Osteoblast (primary cell): ENCODE data around the gene B3GNT4. TPM values are rescaled to one million over a fixed set of nuclear protein-coding genes. Genes with fewer than 3 reads are reported as not detected.

Experiments
- DNase-seq: peaks from one replicate; pipeline ENCODE4 v3.0.0; 2011; ENCODE audit warnings: low spot score, mixed read lengths; ENCODE audit not compliant: insufficient read length; ENCODE audit errors: missing footprints
- H2AFZ ChIP-seq: 2 replicates; pipeline ENCODE4 v1.6.0; 2011; ENCODE audit warnings: mild to moderate bottlenecking, low read length
- H3K27ac ChIP-seq: 2 replicates; pipeline ENCODE4 v1.5.1; 2011; ENCODE audit warnings: mild to moderate bottlenecking, low read depth, low read length, moderate library complexity
- H3K27me3 ChIP-seq: 2 replicates; pipeline ENCODE4 v1.6.0; 2012; ENCODE audit warnings: mild to moderate bottlenecking, control low read depth, inconsistent platforms, low read length, moderate library complexity; ENCODE audit not compliant: insufficient read depth
- H3K36me3 ChIP-seq: 2 replicates; pipeline ENCODE4 v1.5.1; 2011; ENCODE audit warnings: mild to moderate bottlenecking, low read length, control low read depth, moderate library complexity; ENCODE audit not compliant: insufficient read depth
- H3K4me1 ChIP-seq: 2 replicates; pipeline ENCODE4 v1.5.1; 2011; ENCODE audit warnings: mild to moderate bottlenecking, low read length, control low read depth, moderate library complexity; ENCODE audit not compliant: insufficient read depth
- H3K4me2 ChIP-seq: 2 replicates; pipeline ENCODE4 v1.6.0; 2011; ENCODE audit warnings: mild to moderate bottlenecking, low read length; ENCODE audit not compliant: insufficient read depth
- H3K4me3 ChIP-seq: fragments of 200-600 bp; sonication (generic); 3 replicates; pipeline ENCODE4 v1.5.1; 2012; ENCODE audit warnings: mild to moderate bottlenecking, low read length, inconsistent platforms; ENCODE audit not compliant: insufficient read depth
- H3K79me2 ChIP-seq: 2 replicates; pipeline ENCODE4 v1.6.0; 2012; ENCODE audit warnings: mild to moderate bottlenecking, low read length, control low read depth, inconsistent platforms; ENCODE audit not compliant: insufficient read depth
- H3K9me3 ChIP-seq: 2 replicates; pipeline ENCODE4 v1.5.1; 2011; ENCODE audit warnings: low read depth, low read length, control low read depth
- H4K20me1 ChIP-seq: 2 replicates; pipeline ENCODE4 v1.6.0; 2012; ENCODE audit warnings: mild to moderate bottlenecking, low read length, control low read depth; ENCODE audit not compliant: insufficient read depth
- total RNA-seq: library from RNA; depleted of rRNA; stranded (reverse); fragments of >200 nt; gene quantifications from 2 replicates; pipeline ENCODE4 v1.2.3, GENCODE V29; 2012
- TF ChIP-seq, protein P1 (sequence below): IDR thresholded peaks from 2 replicates; pipeline ENCODE4 v1.5.1; 2011; ENCODE audit warnings: mild to moderate bottlenecking, low read depth, low read length, moderate library complexity; ENCODE audit errors: extremely low read depth

The B3GNT4 gene
- total RNA-seq, 1 donor = not detected

DNA sequence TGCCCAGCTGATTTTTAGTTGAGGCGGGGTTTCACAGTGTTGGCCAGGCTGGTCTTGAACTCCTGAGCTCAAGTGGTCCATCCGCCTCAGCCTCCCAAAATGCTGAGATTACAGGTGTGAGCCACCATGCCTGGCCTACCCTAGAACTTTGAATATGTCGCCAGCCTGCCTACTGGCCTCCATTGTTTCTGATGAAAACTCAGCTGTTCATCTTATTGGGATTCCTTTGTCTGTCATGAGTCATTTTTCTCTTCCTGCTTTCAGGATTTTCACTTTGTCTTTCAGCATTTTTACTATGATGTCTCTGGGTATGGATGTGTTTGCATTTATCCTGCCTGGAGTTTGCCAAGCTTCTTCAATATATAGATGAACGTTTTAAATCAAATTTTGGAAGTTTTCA is 8.1 kb upstream of the B3GNT4 start:
- H3K27me3 ChIP-seq = no peaks in the 10 kb centered on the region

DNA sequence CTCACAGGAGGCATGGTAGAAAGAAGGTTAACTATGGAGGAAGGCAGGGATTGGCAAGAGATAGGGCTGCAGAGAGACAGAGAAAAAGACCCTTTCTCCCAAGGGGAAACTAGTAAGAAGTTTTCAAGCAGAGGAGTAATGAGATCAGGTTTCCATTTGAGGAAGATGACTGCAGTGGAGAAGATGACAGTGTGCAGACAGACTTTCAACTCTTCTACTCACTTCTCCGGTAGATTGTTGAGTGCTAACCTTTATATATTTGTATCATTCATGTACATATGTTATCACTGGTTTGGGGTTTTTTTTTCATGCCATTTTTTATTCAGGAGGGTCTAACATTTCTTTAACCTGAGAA is 5.9 kb upstream of the B3GNT4 start:
- Histone ChIP-seq H4K20me1 (no peaks in the 10 kb centered on the region), H3K79me2 (no peaks in the 10 kb centered on the region), H3K9me3 (peaks cover 2% of the 10 kb centered on the region), H3K4me2 (peak overlapping the region; percentile 43), H3K27me3 (peaks cover 3% of the 10 kb centered on the region), H3K4me1 (peaks cover 11% of the 10 kb centered on the region), H3K4me3 (peak overlapping the region; percentile 11), H2AFZ (no peak overlapping the region), H3K27ac (no peak overlapping the region), H3K36me3 (no peaks in the 10 kb centered on the region)
- DNase-seq = peak; percentile 87
- TF ChIP-seq, protein P1, sequence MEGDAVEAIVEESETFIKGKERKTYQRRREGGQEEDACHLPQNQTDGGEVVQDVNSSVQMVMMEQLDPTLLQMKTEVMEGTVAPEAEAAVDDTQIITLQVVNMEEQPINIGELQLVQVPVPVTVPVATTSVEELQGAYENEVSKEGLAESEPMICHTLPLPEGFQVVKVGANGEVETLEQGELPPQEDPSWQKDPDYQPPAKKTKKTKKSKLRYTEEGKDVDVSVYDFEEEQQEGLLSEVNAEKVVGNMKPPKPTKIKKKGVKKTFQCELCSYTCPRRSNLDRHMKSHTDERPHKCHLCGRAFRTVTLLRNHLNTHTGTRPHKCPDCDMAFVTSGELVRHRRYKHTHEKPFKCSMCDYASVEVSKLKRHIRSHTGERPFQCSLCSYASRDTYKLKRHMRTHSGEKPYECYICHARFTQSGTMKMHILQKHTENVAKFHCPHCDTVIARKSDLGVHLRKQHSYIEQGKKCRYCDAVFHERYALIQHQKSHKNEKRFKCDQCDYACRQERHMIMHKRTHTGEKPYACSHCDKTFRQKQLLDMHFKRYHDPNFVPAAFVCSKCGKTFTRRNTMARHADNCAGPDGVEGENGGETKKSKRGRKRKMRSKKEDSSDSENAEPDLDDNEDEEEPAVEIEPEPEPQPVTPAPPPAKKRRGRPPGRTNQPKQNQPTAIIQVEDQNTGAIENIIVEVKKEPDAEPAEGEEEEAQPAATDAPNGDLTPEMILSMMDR = no peak

More for the DNA sequence above, 8.1 kb upstream of the B3GNT4 start:
- Histone ChIP-seq H3K4me3 (no peak overlapping the region), H3K79me2 (no peaks in the 10 kb centered on the region), H4K20me1 (no peaks in the 10 kb centered on the region), H2AFZ (no peak overlapping the region), H3K4me2 (no peak overlapping the region), H3K36me3 (no peaks in the 10 kb centered on the region), H3K9me3 (peaks cover 2% of the 10 kb centered on the region), H3K4me1 (peaks cover 11% of the 10 kb centered on the region), H3K27ac (no peak overlapping the region)
- DNase-seq = no peak
- TF ChIP-seq, protein P1 = no peak

DNA sequence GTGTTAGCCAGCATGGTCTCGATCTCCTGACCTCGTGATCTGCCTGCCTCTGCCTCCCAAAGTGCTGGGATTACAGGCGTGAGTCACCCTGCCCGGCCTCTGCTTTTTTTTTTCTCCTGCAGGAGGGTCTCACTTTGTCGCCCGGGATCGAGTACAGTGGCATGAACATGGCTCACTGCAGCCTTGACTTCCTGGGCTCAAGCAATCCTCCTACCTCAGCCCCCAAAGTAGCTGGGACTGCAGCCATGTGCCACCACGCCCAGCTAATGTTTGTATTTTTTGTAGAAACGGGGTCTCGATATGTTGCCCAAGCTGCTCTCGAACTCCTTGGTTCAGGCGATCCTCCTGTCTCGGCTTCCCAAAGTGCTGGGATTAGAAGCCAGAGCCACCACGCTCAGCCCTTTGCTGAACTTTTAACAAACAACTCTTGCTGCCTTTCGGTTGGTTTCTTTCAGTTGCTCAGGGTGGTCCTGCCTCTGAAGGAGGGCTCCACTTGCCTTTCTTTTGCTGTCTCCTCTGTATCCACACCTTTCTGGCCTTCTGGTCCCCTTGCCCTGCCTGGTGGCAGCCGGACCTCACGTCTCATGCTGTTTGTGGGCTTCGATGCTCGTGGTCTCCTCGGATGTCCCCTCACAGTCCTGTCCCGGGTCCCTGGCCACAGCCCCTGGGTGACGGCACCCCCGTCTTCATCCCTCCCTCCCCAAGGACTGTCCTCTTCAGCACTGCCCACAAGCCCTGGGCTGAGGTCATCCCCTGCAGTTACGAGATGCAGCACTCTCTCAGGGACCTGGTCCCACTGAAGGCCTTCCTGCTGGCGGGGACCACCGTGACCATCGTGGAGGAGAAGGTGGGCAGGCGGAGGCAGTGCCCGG is 3.8 kb upstream of the B3GNT4 start:
- no peak overlapping the region for H2AFZ ChIP-seq
- peak; percentile 71 for DNase-seq
- peaks cover 21% of the 10 kb centered on the region for H3K27me3 ChIP-seq
- no peaks in the 10 kb centered on the region for H4K20me1 ChIP-seq
- no peak overlapping the region for H3K4me2 ChIP-seq
- no peaks in the 10 kb centered on the region for H3K36me3 ChIP-seq
- peaks cover 17% of the 10 kb centered on the region for H3K4me1 ChIP-seq
- no peaks in the 10 kb centered on the region for H3K79me2 ChIP-seq
- TF ChIP-seq, protein P1 = no peak
- no peak overlapping the region for H3K27ac ChIP-seq
- H3K9me3 ChIP-seq = peaks cover 2% of the 10 kb centered on the region
- H3K4me3 ChIP-seq = no peak overlapping the region

DNA sequence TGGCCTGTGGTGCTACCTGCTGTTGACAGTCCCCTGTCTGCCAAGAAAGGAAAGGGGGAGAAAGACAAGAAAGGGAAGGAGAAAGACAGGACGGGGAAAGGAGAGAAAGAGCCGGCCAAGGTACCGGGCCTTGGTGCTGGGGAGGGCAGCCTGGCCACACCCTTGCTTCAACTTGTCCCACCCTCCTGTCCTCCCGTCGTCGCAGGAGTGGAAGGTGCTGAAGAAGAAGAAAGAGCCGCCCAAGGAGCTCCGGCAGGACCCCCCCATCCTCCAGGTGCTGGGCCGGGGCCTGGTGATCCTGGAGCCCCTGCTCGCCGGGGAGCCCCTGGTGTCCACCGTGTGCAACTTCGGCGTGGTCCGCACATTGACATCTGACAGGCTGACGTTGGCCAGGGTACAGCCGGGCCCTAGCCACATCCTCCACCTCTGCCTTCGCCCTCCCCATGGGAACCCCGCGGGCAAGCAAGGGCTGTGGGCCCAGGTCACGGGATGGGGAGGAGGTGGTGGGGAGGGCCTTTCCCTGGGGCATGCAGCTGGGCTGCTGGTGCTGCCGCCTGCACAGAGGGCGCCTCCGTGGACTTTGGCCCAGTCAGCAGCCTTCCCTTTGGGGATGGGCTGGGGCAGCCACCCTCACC is 2.9 kb upstream of the B3GNT4 start:
- Histone ChIP-seq H3K4me2 (no peak overlapping the region), H3K4me3 (no peak overlapping the region), H3K27me3 (peaks cover 30% of the 10 kb centered on the region), H3K27ac (no peak overlapping the region), H3K79me2 (no peaks in the 10 kb centered on the region), H3K9me3 (peaks cover 2% of the 10 kb centered on the region), H3K4me1 (peaks cover 17% of the 10 kb centered on the region), H2AFZ (no peak overlapping the region), H3K36me3 (no peaks in the 10 kb centered on the region), H4K20me1 (peaks cover 4% of the 10 kb centered on the region)
- DNase-seq = no peak
- TF ChIP-seq, protein P1 = no peak
